Colonic mucosa (tissue), 4 donors: ENCODE measurements around the gene REEP1. TPM values are rescaled to one million over a fixed set of nuclear protein-coding genes. Genes with fewer than 3 reads are reported as not detected.

Experiments used
- DNase-seq: peaks from one replicate; pipeline ENCODE4 v3.0.0-alpha.2; 2020
- H3K27ac ChIP-seq: fragments of 200-600 bp; one replicate; pipeline ENCODE4 v1.8.0; 2021
- H3K27me3 ChIP-seq: fragments of 200-600 bp; one replicate; pipeline ENCODE4 v1.8.0; 2021
- H3K36me3 ChIP-seq: fragments of 200-600 bp; one replicate; pipeline ENCODE4 v1.8.0; 2021
- H3K4me1 ChIP-seq: fragments of 200-600 bp; one replicate; pipeline ENCODE4 v1.8.0; 2021; ENCODE audit warnings: mild to moderate bottlenecking
- H3K4me3 ChIP-seq: fragments of 200-600 bp; one replicate; pipeline ENCODE4 v1.8.0; 2021
- H3K9ac ChIP-seq, 2 donors: one replicate each; pipeline ENCODE4 v1.7.0; 2013; ENCODE audit warnings: control low read depth in 2 of 2, low read depth in 2 of 2, low read length in 2 of 2
- H3K9me3 ChIP-seq: fragments of 200-600 bp; one replicate; pipeline ENCODE4 v1.8.0; 2021
- intact Hi-C: fragments of 100-400 bp; cut with DNase I; formaldehyde crosslinking; loops from one replicate; pipeline ENCODE4 v1.14.1; 2022
- total RNA-seq, 2 donors: library from RNA; stranded (reverse); fragmentation: NEBNext Ultra II Directional in 1 of 2; extraction: Animal tissue kit (Norgen Biotek cat#: 25700) in 1 of 2; gene quantifications; one replicate each; pipeline ENCODE4 v1.2.1, GENCODE V29; 2021
- TF ChIP-seq, protein P1 (sequence below): fragments of 200-600 bp; IDR thresholded peaks from one replicate; pipeline ENCODE4 v1.8.0; 2022; ENCODE audit warnings: antibody characterized with exemption, mild to moderate bottlenecking
- donor health status: healthy.
- donor health status: DM: no; HTN: no; CAD: no.
- donor health status: DM: no; HTN: no; CAD: no.

The REEP1 gene
- total RNA-seq, 2 donors from 2014 or later: 1.8 to 5.7 TPM

DNA sequence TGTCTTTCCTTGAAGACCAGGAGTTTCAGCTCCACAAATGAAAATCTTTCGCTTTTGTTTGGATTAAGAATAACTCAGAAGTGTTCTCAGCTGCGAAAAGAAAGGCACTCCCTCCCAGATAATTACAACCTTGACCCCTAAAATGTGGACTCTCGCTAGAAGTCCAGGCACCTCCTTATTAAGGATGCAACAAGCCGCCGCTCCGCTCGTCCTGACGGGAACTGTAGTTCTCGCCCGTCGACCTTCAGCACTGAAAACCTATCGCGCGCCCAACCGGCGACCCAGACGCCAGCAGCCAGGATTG lies 142.7 kb downstream of the REEP1 start:
- peak; percentile 97 for DNase-seq
- Histone ChIP-seq H3K9me3 (no peaks in the 10 kb centered on the region), H3K9ac (peak overlapping the region; percentile 46 to 93), H3K27me3 (no peaks in the 10 kb centered on the region), H3K4me3 (peak overlapping the region; percentile 96), H3K4me1 (peaks cover 16% of the 10 kb centered on the region), H3K27ac (peak overlapping the region; percentile 100), H3K36me3 (no peaks in the 10 kb centered on the region)
- TF ChIP-seq, protein P1, sequence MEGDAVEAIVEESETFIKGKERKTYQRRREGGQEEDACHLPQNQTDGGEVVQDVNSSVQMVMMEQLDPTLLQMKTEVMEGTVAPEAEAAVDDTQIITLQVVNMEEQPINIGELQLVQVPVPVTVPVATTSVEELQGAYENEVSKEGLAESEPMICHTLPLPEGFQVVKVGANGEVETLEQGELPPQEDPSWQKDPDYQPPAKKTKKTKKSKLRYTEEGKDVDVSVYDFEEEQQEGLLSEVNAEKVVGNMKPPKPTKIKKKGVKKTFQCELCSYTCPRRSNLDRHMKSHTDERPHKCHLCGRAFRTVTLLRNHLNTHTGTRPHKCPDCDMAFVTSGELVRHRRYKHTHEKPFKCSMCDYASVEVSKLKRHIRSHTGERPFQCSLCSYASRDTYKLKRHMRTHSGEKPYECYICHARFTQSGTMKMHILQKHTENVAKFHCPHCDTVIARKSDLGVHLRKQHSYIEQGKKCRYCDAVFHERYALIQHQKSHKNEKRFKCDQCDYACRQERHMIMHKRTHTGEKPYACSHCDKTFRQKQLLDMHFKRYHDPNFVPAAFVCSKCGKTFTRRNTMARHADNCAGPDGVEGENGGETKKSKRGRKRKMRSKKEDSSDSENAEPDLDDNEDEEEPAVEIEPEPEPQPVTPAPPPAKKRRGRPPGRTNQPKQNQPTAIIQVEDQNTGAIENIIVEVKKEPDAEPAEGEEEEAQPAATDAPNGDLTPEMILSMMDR: no peak
- intact Hi-C loops: no loop called here

DNA sequence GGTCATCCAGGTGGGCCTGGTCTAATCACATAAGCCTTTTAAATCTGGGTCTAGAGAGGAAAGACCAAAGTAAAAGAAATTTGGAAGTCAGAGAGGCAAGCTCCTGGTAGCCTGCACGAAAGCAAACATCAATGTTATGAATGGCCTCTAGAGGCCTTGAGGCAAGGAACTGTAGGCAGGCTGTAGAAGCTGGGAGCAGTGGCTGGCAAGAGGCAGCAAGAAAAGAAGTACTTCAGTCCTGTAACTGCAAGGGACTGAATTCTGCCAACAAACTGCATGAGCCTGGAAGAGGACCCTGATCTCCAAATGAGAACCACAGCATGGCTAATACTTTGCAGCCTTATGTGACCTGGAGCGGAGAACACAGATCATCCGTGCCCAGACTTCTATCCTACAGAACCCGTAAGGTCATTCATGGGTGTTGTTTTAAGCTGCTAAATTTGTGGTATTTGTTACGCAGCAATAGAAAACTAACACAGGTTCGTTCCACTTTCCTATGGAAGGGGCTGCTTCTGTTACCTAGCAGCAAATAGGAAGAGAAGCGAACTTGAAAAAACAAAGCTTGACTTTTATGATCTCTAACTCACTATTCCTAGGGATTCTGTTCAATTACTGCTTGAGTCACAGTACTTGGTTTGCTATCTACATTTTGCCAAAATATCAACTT lies 143.4 kb downstream of the REEP1 start:
- H3K4me3 ChIP-seq: peak overlapping the region; percentile 96
- TF ChIP-seq, protein P1: no peak
- H3K9ac ChIP-seq: peak overlapping the region; percentile 33 to 93
- no peaks in the 10 kb centered on the region for H3K27me3 ChIP-seq
- no peaks in the 10 kb centered on the region for H3K9me3 ChIP-seq
- H3K36me3 ChIP-seq: no peaks in the 10 kb centered on the region
- peaks cover 16% of the 10 kb centered on the region for H3K4me1 ChIP-seq
- DNase-seq: no peak
- intact Hi-C loops: no loop called here
- H3K27ac ChIP-seq: peak overlapping the region; percentile 100

DNA sequence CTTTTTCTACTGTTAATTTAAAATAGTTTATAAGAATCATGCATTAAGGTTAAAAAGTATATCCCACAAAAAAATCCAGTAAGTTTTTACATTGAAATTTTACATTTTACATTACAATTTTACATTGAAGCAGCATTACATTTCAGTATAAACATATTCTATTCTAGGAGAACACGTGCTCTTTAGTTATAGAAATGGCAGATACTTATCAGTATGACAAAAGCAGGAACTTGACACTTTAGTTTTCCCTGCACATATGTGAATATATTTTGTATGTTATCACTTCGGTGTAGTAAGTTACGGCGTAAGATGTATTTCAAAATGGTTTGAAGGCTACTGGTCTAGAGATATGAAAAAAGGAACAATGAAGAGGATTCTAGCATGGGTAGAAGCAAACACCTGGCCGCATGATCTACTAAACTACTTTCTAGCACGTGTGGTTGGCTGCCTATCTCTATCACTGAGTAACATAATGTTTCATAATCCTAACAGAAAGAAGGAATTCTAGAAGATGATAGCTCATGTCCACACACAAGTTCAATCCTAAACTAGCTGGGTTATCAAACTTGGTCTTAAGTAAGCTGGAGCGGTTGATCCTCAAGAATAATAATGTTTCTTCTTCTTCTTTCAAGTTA lies 147.5 kb downstream of the REEP1 start:
- H3K27me3 ChIP-seq: no peaks in the 10 kb centered on the region
- H3K4me1 ChIP-seq: peaks cover 12% of the 10 kb centered on the region
- intact Hi-C loops: no loop called here
- TF ChIP-seq, protein P1: no peak
- no peak overlapping the region for H3K4me3 ChIP-seq
- no peaks in the 10 kb centered on the region for H3K36me3 ChIP-seq
- no peaks in the 10 kb centered on the region for H3K9me3 ChIP-seq
- no peak for DNase-seq
- H3K9ac ChIP-seq: no peak overlapping the region
- no peak overlapping the region for H3K27ac ChIP-seq

DNA sequence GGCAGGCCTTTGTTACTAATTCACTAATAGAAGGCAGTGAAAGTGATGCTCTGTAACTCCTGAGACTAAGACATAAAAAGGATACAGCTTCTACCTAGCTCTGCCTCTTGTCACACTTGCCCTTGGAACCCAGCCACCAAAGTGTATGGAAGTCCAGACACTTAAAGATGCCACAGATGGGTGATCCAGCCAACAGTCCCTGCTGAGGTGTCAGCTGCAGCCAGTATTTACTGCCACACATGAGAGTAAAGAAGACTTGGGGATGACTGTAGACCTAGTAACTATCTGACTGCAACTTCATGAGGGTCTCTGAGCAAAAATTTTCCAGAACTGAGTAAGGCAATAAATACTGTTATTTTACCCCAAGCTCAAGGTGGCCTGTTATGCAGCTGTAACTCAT lies 151.0 kb downstream of the REEP1 start:
- Histone ChIP-seq H3K27ac (peak overlapping the region; percentile 22), H3K4me1 (peaks cover 4% of the 10 kb centered on the region)

DNA sequence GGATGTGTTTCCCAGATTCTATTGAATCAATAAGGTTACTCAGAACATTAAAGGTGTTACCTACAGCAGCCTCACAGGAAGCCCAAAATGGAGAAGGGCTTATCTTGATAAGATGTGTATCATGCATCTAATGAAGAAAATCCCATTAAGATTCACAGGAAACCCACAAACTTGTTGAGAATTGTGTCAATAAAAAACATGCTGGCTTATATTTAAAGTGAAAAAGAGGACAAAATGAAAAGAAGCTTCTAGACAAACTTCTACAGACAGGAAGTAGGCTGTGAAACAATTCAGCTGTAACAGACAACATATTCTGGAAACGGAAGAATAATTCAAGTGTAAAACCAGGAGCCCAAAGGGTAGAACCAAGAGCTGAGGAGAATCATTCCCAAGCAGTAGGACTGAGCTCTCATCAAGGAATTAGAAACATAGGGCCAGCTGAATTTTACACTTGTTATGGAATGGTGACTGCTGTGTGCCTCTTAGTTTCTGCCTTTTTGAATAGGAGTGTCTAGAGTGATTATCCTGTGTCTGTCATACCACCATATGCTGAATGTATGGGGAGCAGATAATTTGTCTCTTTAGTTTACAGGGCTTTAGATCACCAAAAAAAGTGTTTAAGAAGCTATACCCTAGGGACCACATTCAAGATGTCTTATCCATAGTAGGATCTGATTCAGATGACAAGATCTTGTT lies 151.8 kb downstream of the REEP1 start:
- Histone ChIP-seq H3K27me3 (no peaks in the 10 kb centered on the region), H3K9ac (no peak overlapping the region), H3K4me3 (no peak overlapping the region), H3K4me1 (peaks cover 4% of the 10 kb centered on the region), H3K27ac (peak overlapping the region; percentile 44), H3K36me3 (no peaks in the 10 kb centered on the region), H3K9me3 (no peaks in the 10 kb centered on the region)
- DNase-seq: no peak
- intact Hi-C loops: no loop called here
- TF ChIP-seq, protein P1: no peak

More for the DNA sequence above, 151.0 kb downstream of the REEP1 start:
- Histone ChIP-seq H3K9me3 (no peaks in the 10 kb centered on the region), H3K4me3 (no peak overlapping the region), H3K36me3 (no peaks in the 10 kb centered on the region), H3K27me3 (no peaks in the 10 kb centered on the region), H3K9ac (no peak overlapping the region)
- intact Hi-C loops: no loop called here
- no peak for DNase-seq
- TF ChIP-seq, protein P1: no peak
